ENCODE data around the gene GNAO1.

GNAO1 gene

GRCh38 chr16:56325956-56326355 lies 134.7 kb downstream of the GNAO1 start:
- Histone ChIP-seq H3K27ac (ENCODE audit: low read depth, low read length) (no peak overlapping the region), H3K9me3 (ENCODE audit: control insufficient read depth in 5 of 5, low read length in 5 of 5) (no peaks in the 10 kb centered on the region), H3K4me3 (ENCODE audit: low read depth in 1 of 5, low read length in 5 of 5) (no peak overlapping the region), H3K9ac (ENCODE audit: low read length in 5 of 5) (no peak overlapping the region), H3K27me3 (ENCODE audit: control insufficient read depth in 5 of 5, insufficient read depth in 4 of 5, low read length in 5 of 5) (no peaks in the 10 kb centered on the region), H3K4me1 (ENCODE audit: control insufficient read depth in 5 of 5, insufficient read depth in 5 of 5, low read length in 5 of 5) (no peaks in the 10 kb centered on the region), H3K36me3 (ENCODE audit: control insufficient read depth in 5 of 5, insufficient read depth in 5 of 5, low read length in 5 of 5) (no peaks in the 10 kb centered on the region)

GRCh38 chr16:56327071-56327928 lies 136.0 kb downstream of the GNAO1 start:
- no peak overlapping the region for H3K9ac ChIP-seq (ENCODE audit: low read length in 5 of 5)
- no peaks in the 10 kb centered on the region for H3K4me1 ChIP-seq (ENCODE audit: control insufficient read depth in 5 of 5, insufficient read depth in 5 of 5, low read length in 5 of 5)
- H3K27ac ChIP-seq (ENCODE audit: low read depth, low read length): no peak overlapping the region
- no peaks in the 10 kb centered on the region for H3K9me3 ChIP-seq (ENCODE audit: control insufficient read depth in 5 of 5, low read length in 5 of 5)
- H3K36me3 ChIP-seq (ENCODE audit: control insufficient read depth in 5 of 5, insufficient read depth in 5 of 5, low read length in 5 of 5): no peaks in the 10 kb centered on the region
- H3K4me3 ChIP-seq (ENCODE audit: low read depth in 1 of 5, low read length in 5 of 5): no peak overlapping the region
- H3K27me3 ChIP-seq (ENCODE audit: control insufficient read depth in 5 of 5, insufficient read depth in 4 of 5, low read length in 5 of 5): no peaks in the 10 kb centered on the region

GRCh38 chr16:56327929-56328258 lies 136.6 kb downstream of the GNAO1 start:
- no peak overlapping the region for H3K4me3 ChIP-seq (ENCODE audit: low read depth in 1 of 5, low read length in 5 of 5)
- H3K9ac ChIP-seq (ENCODE audit: low read length in 5 of 5): no peak overlapping the region
- H3K9me3 ChIP-seq (ENCODE audit: control insufficient read depth in 5 of 5, low read length in 5 of 5): no peaks in the 10 kb centered on the region
- no peaks in the 10 kb centered on the region for H3K4me1 ChIP-seq (ENCODE audit: control insufficient read depth in 5 of 5, insufficient read depth in 5 of 5, low read length in 5 of 5)
- no peaks in the 10 kb centered on the region for H3K36me3 ChIP-seq (ENCODE audit: control insufficient read depth in 5 of 5, insufficient read depth in 5 of 5, low read length in 5 of 5)
- no peaks in the 10 kb centered on the region for H3K27me3 ChIP-seq (ENCODE audit: control insufficient read depth in 5 of 5, insufficient read depth in 4 of 5, low read length in 5 of 5)
- no peak overlapping the region for H3K27ac ChIP-seq (ENCODE audit: low read depth, low read length)

GRCh38 chr16:56328276-56329022 lies 137.2 kb downstream of the GNAO1 start:
- no peaks in the 10 kb centered on the region for H3K27me3 ChIP-seq (ENCODE audit: control insufficient read depth in 5 of 5, insufficient read depth in 4 of 5, low read length in 5 of 5)
- H3K36me3 ChIP-seq (ENCODE audit: control insufficient read depth in 5 of 5, insufficient read depth in 5 of 5, low read length in 5 of 5): no peaks in the 10 kb centered on the region
- H3K9ac ChIP-seq (ENCODE audit: low read length in 5 of 5): no peak overlapping the region
- H3K4me3 ChIP-seq (ENCODE audit: low read depth in 1 of 5, low read length in 5 of 5): no peak overlapping the region
- H3K27ac ChIP-seq (ENCODE audit: low read depth, low read length): no peak overlapping the region
- H3K4me1 ChIP-seq (ENCODE audit: control insufficient read depth in 5 of 5, insufficient read depth in 5 of 5, low read length in 5 of 5): no peaks in the 10 kb centered on the region
- H3K9me3 ChIP-seq (ENCODE audit: control insufficient read depth in 5 of 5, low read length in 5 of 5): no peaks in the 10 kb centered on the region

GRCh38 chr16:56329887-56330286 lies 138.6 kb downstream of the GNAO1 start:
- H3K9me3 ChIP-seq (ENCODE audit: control insufficient read depth in 5 of 5, low read length in 5 of 5): no peaks in the 10 kb centered on the region
- no peaks in the 10 kb centered on the region for H3K4me1 ChIP-seq (ENCODE audit: control insufficient read depth in 5 of 5, insufficient read depth in 5 of 5, low read length in 5 of 5)
- H3K4me3 ChIP-seq (ENCODE audit: low read depth in 1 of 5, low read length in 5 of 5): no peak overlapping the region
- no peak overlapping the region for H3K27ac ChIP-seq (ENCODE audit: low read depth, low read length)
- H3K9ac ChIP-seq (ENCODE audit: low read length in 5 of 5): no peak overlapping the region
- no peaks in the 10 kb centered on the region for H3K36me3 ChIP-seq (ENCODE audit: control insufficient read depth in 5 of 5, insufficient read depth in 5 of 5, low read length in 5 of 5)
- H3K27me3 ChIP-seq (ENCODE audit: control insufficient read depth in 5 of 5, insufficient read depth in 4 of 5, low read length in 5 of 5): no peaks in the 10 kb centered on the region

GRCh38 chr16:56330476-56330875 lies 139.2 kb downstream of the GNAO1 start:
- H3K27me3 ChIP-seq (ENCODE audit: control insufficient read depth in 5 of 5, insufficient read depth in 4 of 5, low read length in 5 of 5): no peaks in the 10 kb centered on the region
- no peak overlapping the region for H3K27ac ChIP-seq (ENCODE audit: low read depth, low read length)
- no peak overlapping the region for H3K4me3 ChIP-seq (ENCODE audit: low read depth in 1 of 5, low read length in 5 of 5)
- H3K4me1 ChIP-seq (ENCODE audit: control insufficient read depth in 5 of 5, insufficient read depth in 5 of 5, low read length in 5 of 5): no peaks in the 10 kb centered on the region
- no peaks in the 10 kb centered on the region for H3K9me3 ChIP-seq (ENCODE audit: control insufficient read depth in 5 of 5, low read length in 5 of 5)
- H3K9ac ChIP-seq (ENCODE audit: low read length in 5 of 5): no peak overlapping the region
- H3K36me3 ChIP-seq (ENCODE audit: control insufficient read depth in 5 of 5, insufficient read depth in 5 of 5, low read length in 5 of 5): no peaks in the 10 kb centered on the region

GRCh38 chr16:56331399-56331798 lies 140.1 kb downstream of the GNAO1 start:
- Histone ChIP-seq H3K9ac (ENCODE audit: low read length in 5 of 5) (no peak overlapping the region), H3K9me3 (ENCODE audit: control insufficient read depth in 5 of 5, low read length in 5 of 5) (no peaks in the 10 kb centered on the region), H3K4me1 (ENCODE audit: control insufficient read depth in 5 of 5, insufficient read depth in 5 of 5, low read length in 5 of 5) (no peaks in the 10 kb centered on the region), H3K27me3 (ENCODE audit: control insufficient read depth in 5 of 5, insufficient read depth in 4 of 5, low read length in 5 of 5) (no peaks in the 10 kb centered on the region), H3K27ac (ENCODE audit: low read depth, low read length) (no peak overlapping the region), H3K4me3 (ENCODE audit: low read depth in 1 of 5, low read length in 5 of 5) (no peak overlapping the region), H3K36me3 (ENCODE audit: control insufficient read depth in 5 of 5, insufficient read depth in 5 of 5, low read length in 5 of 5) (no peaks in the 10 kb centered on the region)

GRCh38 chr16:56331915-56332314 lies 140.6 kb downstream of the GNAO1 start:
- H3K4me3 ChIP-seq (ENCODE audit: low read depth in 1 of 5, low read length in 5 of 5): no peak overlapping the region
- no peaks in the 10 kb centered on the region for H3K36me3 ChIP-seq (ENCODE audit: control insufficient read depth in 5 of 5, insufficient read depth in 5 of 5, low read length in 5 of 5)
- H3K9me3 ChIP-seq (ENCODE audit: control insufficient read depth in 5 of 5, low read length in 5 of 5): no peaks in the 10 kb centered on the region
- no peaks in the 10 kb centered on the region for H3K27me3 ChIP-seq (ENCODE audit: control insufficient read depth in 5 of 5, insufficient read depth in 4 of 5, low read length in 5 of 5)
- no peak overlapping the region for H3K27ac ChIP-seq (ENCODE audit: low read depth, low read length)
- H3K9ac ChIP-seq (ENCODE audit: low read length in 5 of 5): no peak overlapping the region
- H3K4me1 ChIP-seq (ENCODE audit: control insufficient read depth in 5 of 5, insufficient read depth in 5 of 5, low read length in 5 of 5): no peaks in the 10 kb centered on the region

- Histone ChIP-seq H3K4me3 (ENCODE audit: low read depth in 1 of 5, low read length in 5 of 5) (no peak overlapping the region), H3K27me3 (ENCODE audit: control insufficient read depth in 5 of 5, insufficient read depth in 4 of 5, low read length in 5 of 5) (no peaks in the 10 kb centered on the region), H3K4me1 (ENCODE audit: control insufficient read depth in 5 of 5, insufficient read depth in 5 of 5, low read length in 5 of 5) (no peaks in the 10 kb centered on the region), H3K9me3 (ENCODE audit: control insufficient read depth in 5 of 5, low read length in 5 of 5) (no peaks in the 10 kb centered on the region), H3K27ac (ENCODE audit: low read depth, low read length) (no peak overlapping the region), H3K36me3 (ENCODE audit: control insufficient read depth in 5 of 5, insufficient read depth in 5 of 5, low read length in 5 of 5) (no peaks in the 10 kb centered on the region), H3K9ac (ENCODE audit: low read length in 5 of 5) (no peak overlapping the region)
Measured at GRCh38 chr16:56332464-56333079, 141.3 kb downstream of the GNAO1 start.

- Histone ChIP-seq H3K4me3 (ENCODE audit: low read depth in 1 of 5, low read length in 5 of 5) (no peak overlapping the region), H3K36me3 (ENCODE audit: control insufficient read depth in 5 of 5, insufficient read depth in 5 of 5, low read length in 5 of 5) (no peaks in the 10 kb centered on the region), H3K27ac (ENCODE audit: low read depth, low read length) (no peak overlapping the region), H3K27me3 (ENCODE audit: control insufficient read depth in 5 of 5, insufficient read depth in 4 of 5, low read length in 5 of 5) (no peaks in the 10 kb centered on the region), H3K9ac (ENCODE audit: low read length in 5 of 5) (no peak overlapping the region), H3K9me3 (ENCODE audit: control insufficient read depth in 5 of 5, low read length in 5 of 5) (no peaks in the 10 kb centered on the region), H3K4me1 (ENCODE audit: control insufficient read depth in 5 of 5, insufficient read depth in 5 of 5, low read length in 5 of 5) (no peaks in the 10 kb centered on the region)
Measured at GRCh38 chr16:56334761-56335160, 143.5 kb downstream of the GNAO1 start.
